ENCODE results near the gene FGGY.
"Not testable (repeated sequence)": the region's sequence is repeated elsewhere in the genome, so short reads cannot be mapped to it uniquely, and the experiment has no call there.

- TF ChIP-seq CTCF (IDR thresholded peaks at IDR 0.05; ENCODE audit: low read depth, low read length); POLR2A (IDR thresholded peaks at IDR 0.05; ENCODE audit: extremely low read depth, insufficient read length); MAX (IDR thresholded peaks at IDR 0.05; ENCODE audit: low read depth, low read length): not testable (repeated sequence)
These were observed 261.7 kb downstream of the FGGY start for GRCh38 chr1:59558580-59558979.
